GM12892 (cell line): ENCODE data around the gene SRD5A2.

Source experiments
- POLR2A ChIP-seq: IDR thresholded peaks from 2 replicates; pipeline ENCODE4 v1.6.1; 2011; ENCODE audit warnings: low read depth, low read length, control low read depth
- POLR2AphosphoS5 ChIP-seq: IDR thresholded peaks from 2 replicates; pipeline ENCODE4 v1.6.1; 2011; ENCODE audit warnings: low read depth, low read length, control low read depth

- TF ChIP-seq POLR2A (no peak), POLR2AphosphoS5 (no peak)
Measured at GRCh38 chr2:31563273-31563839, 17.4 kb downstream of the SRD5A2 start.
